HG02870 (cell line): ENCODE data around the gene ODC1.

Experiments
- ATAC-seq: cut with Tn5 transposase; IDR thresholded peaks from one replicate; pipeline ENCODE4 v1.9.1; 2021; ENCODE audit warnings: mild to moderate bottlenecking, moderate library complexity; ENCODE audit not compliant: unreplicated experiment

The ODC1 gene

DNA sequence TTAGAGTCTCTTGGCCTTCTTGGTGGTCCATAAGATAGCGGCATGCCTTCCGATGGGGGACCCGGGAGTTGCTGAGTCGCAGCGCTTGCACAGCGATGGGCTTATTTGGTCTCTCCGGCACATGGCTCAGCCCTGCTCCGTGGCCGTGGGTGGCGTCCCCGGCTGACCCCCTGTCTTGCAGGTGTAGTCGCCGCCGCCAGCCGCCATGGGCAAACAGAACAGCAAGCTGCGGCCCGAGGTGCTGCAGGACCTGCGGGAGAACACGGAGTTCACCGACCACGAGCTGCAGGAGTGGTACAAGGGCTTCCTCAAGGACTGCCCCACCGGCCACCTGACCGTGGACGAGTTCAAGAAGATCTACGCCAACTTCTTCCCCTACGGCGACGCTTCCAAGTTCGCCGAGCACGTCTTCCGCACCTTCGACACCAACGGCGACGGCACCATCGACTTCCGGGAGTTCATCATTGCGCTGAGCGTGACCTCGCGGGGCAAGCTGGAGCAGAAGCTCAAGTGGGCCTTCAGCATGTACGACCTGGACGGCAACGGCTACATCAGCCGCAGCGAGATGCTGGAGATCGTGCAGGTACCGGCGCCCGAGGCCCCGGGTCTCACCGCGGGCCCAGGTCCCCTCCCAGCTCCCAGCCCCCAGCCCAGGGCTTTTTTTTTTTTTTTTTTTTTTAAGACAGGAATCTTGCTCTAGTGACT is 28.4 kb downstream of the ODC1 start:
- no peak for ATAC-seq

GRCh38 chr2:10417551-10418335 is 30.4 kb downstream of the ODC1 start:
- no peak for ATAC-seq

- no peak for ATAC-seq
These were observed 32.5 kb downstream of the ODC1 start for GRCh38 chr2:10415640-10416039.

DNA sequence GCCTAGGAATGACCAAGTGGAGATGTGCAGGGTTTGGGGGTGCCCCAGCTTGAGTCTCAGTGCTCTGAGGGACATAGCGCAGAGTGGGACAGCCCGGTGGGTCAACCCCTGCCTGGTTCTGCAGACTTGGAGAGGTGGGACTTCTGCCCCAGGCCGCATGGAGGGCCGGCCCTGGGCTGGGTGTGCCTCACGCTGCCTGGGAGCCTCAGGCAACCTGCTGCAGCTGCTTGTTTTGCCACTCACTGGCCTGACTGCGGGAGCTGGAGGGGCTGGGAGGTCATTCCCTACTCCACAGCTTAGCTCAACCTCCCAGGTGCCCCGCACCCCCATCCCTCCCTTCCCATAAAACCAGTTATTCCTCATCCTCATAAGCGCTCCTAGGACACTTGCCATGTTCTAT is 33.1 kb downstream of the ODC1 start:
- ATAC-seq: no peak

DNA sequence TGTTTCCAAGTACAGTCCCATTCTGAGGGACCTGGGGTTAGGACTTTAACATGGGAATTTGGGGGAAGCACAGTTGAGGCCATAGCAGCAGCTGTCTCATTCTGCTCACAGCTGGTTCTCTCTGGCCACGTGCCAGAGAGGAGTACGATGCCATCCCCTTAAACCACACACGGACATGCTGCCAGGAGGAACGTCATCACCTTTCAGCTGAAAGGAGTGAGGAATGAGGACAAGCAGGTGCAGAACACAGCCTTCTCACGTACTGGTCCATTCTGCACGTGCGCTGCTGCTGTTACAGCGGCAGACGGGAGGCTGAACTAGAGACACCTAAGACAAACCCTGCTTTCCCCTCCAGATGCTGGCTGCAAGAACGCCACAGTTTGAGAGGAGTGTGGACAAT is 33.5 kb downstream of the ODC1 start:
- no peak for ATAC-seq

GRCh38 chr2:10413991-10414451 is 34.1 kb downstream of the ODC1 start:
- no peak for ATAC-seq

DNA sequence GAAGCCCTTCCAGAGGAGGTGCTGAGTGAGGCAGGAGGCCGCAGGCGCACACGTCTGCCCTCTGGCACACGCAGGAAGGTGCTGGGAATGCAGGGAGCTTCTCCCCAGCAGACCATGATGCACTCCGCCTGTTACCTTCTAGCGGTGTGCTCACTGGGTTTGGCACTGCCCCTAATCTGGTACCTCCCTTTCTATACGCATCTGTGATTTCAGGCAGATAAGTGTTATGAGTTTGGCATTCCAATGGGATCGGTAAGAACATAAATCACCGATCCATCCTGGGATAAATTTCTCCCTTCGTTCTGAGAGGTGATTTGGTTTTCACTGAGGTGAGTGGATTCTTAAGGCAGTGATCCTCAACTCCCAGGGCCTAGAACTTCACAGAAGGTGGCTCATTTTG is 34.6 kb downstream of the ODC1 start:
- ATAC-seq: no peak

DNA sequence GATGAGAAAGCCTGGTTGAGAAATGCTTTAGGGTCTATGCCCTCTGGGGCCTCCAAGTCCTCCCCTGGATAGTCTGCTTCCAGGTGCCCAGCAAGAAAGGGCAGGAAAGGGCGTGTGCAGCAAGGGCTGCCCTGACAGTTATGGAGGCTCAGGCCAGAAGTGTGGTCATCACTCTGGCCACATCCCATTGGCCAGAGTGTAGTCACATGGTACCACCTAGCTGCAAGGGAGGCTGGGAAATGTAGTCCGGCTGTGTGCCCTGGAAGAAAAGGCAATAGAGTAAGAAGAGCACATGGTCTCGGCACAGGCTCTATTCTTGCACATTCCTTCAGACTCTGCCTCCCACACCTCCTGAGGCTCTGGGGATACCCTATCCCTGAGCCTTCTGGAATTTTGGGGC is 35.7 kb downstream of the ODC1 start:
- peak; percentile 31 for ATAC-seq

DNA sequence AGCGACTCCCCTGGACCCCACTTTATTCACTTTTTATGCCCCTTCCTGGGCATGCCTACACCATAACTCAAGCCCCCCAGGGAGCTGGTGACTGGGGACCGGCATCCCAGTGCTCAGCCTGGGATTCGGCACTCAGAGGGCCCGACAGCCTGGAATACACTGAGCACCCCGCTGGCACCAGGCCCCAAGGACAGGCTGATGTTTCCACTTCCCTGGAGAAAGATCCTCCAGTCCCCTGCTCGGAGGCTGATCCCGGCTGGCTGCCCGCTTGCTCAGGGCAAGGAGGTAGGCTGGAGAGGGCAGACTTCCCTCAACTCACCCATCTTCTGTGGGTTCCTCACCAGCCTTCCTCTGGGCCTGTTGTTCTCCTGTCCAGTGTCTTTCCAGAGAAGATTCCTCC is 36.6 kb downstream of the ODC1 start:
- ATAC-seq: no peak

GRCh38 chr2:10410823-10411437 is 37.2 kb downstream of the ODC1 start:
- no peak for ATAC-seq

- ATAC-seq: peak; percentile 58
These were observed 37.9 kb downstream of the ODC1 start for GRCh38 chr2:10410001-10410822.

- peak; percentile 56 for ATAC-seq
These were observed 39.2 kb downstream of the ODC1 start for GRCh38 chr2:10408649-10409579.

GRCh38 chr2:10407841-10408648 is 40.1 kb downstream of the ODC1 start:
- ATAC-seq: no peak

GRCh38 chr2:10407432-10407831 is 40.7 kb downstream of the ODC1 start:
- ATAC-seq: no peak

- ATAC-seq: no peak
These were observed 41.5 kb downstream of the ODC1 start for GRCh38 chr2:10406491-10407188.

GRCh38 chr2:10406016-10406415 is 42.1 kb downstream of the ODC1 start:
- no peak for ATAC-seq

GRCh38 chr2:10405448-10405847 is 42.7 kb downstream of the ODC1 start:
- no peak for ATAC-seq

DNA sequence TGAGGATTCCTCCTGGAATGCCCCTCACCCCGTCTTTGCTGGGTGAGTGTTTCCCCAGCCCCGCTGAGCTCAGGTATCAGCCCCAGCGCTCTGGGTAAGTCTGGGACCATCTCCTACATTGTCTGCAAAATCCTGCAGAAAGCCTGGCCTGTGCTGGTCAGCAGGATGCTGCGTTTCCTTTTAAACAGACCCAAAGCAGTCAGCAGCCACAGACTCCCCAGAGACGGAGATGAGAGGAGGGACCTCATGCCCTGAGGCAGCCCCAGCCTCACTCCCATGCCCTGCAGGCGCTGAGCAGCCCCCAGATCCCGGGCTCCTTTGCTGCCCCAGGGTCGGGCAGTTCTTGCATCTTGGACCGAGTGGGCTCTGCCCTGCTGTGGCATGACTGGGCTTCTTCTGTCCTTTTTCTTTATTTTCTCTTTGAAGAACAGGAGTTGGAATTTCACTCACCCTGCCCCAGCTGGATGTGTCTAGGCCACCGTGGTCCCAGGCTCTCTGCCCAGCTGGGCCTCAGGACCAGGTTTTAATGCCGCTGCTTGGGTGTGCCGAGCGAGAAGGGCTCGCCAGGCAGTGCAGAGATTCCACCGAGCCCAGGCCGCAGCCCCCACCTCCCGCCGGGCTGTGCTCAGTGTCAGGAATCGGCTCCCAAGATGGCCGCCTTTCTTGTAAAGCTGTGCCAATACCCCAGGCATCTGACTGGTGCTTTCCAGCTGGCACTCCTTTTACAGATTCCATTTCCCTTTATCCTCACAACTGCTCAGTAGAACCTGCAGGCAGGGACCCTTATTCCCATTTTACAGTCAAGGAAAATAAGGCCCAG is 43.6 kb downstream of the ODC1 start:
- ATAC-seq: no peak
